Endothelial cell (in vitro differentiated cells): ENCODE results near the gene RPS4Y2. TPM values are rescaled to one million over a fixed set of nuclear protein-coding genes. Genes with fewer than 3 reads are reported as not detected.

ENCODE experiments used
- DNase-seq: peaks from one replicate; pipeline ENCODE4 v3.0.0; 2021; ENCODE audit warnings: low spot score
- H3K27ac Mint-ChIP-seq: one replicate; pipeline ENCODE4 v1.8.0; 2021; ENCODE audit warnings: mixed read lengths, inconsistent platforms; ENCODE audit not compliant: unreplicated experiment
- H3K27me3 Mint-ChIP-seq: one replicate; pipeline ENCODE4 v1.8.0; 2021; ENCODE audit warnings: mild to moderate bottlenecking, moderate library complexity, mixed read lengths, inconsistent platforms; ENCODE audit not compliant: unreplicated experiment
- H3K36me3 Mint-ChIP-seq: one replicate; pipeline ENCODE4 v1.8.0; 2021; ENCODE audit warnings: mild to moderate bottlenecking, low read depth, mixed read lengths, inconsistent platforms; ENCODE audit not compliant: unreplicated experiment
- H3K4me1 Mint-ChIP-seq: one replicate; pipeline ENCODE4 v1.8.0; 2021; ENCODE audit warnings: mild to moderate bottlenecking, mixed read lengths, inconsistent platforms; ENCODE audit not compliant: unreplicated experiment
- H3K4me3 Mint-ChIP-seq: one replicate; pipeline ENCODE4 v1.8.0; 2021; ENCODE audit warnings: mild to moderate bottlenecking, mixed read lengths, inconsistent platforms; ENCODE audit not compliant: unreplicated experiment
- H3K9me3 Mint-ChIP-seq: one replicate; pipeline ENCODE4 v1.8.0; 2021; ENCODE audit warnings: mixed read lengths, inconsistent platforms; ENCODE audit not compliant: unreplicated experiment
- total RNA-seq: library from RNA; stranded (reverse); fragmentation: NEBNext Ultra II Directional; extraction: Animal tissue kit (Norgen Biotek cat#: 25700); gene quantifications from one replicate; pipeline ENCODE4 v1.2.1, GENCODE V29; 2021; ENCODE audit not compliant: unreplicated experiment
- TF ChIP-seq, protein P1 (sequence below): fragments of 200-600 bp; sonication (generic); IDR thresholded peaks from one replicate; pipeline ENCODE4 v1.5.0; 2021; ENCODE audit warnings: antibody characterized with exemption; ENCODE audit not compliant: unreplicated experiment

RPS4Y2 gene
- total RNA-seq, 1 donor from 2014 or later: not detected

DNA sequence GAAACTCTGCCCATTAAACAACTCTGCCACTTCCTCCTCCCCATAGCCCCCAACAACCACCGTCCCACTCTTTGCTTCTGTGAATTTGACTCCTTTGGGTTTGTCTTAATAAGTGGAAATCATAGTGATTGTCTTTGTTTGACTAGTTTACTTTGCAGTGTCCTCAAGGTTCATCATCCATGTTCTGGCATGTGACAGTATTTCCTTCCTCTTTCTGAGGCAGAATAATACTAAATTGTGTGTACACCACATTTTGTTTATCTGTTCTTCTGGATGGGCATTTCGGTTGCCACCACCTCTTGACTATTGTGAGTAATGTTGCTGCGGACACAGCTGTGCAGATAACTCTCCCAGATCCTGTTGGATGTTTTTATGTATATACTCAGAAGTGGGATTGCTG, 14.8 kb downstream of the RPS4Y2 start:
- no peak overlapping the region for H3K4me3 Mint-ChIP-seq
- TF ChIP-seq, protein P1, sequence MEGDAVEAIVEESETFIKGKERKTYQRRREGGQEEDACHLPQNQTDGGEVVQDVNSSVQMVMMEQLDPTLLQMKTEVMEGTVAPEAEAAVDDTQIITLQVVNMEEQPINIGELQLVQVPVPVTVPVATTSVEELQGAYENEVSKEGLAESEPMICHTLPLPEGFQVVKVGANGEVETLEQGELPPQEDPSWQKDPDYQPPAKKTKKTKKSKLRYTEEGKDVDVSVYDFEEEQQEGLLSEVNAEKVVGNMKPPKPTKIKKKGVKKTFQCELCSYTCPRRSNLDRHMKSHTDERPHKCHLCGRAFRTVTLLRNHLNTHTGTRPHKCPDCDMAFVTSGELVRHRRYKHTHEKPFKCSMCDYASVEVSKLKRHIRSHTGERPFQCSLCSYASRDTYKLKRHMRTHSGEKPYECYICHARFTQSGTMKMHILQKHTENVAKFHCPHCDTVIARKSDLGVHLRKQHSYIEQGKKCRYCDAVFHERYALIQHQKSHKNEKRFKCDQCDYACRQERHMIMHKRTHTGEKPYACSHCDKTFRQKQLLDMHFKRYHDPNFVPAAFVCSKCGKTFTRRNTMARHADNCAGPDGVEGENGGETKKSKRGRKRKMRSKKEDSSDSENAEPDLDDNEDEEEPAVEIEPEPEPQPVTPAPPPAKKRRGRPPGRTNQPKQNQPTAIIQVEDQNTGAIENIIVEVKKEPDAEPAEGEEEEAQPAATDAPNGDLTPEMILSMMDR: no peak
- peaks cover 5% of the 10 kb centered on the region for H3K36me3 Mint-ChIP-seq
- H3K4me1 Mint-ChIP-seq: no peaks in the 10 kb centered on the region
- H3K9me3 Mint-ChIP-seq: peaks cover 13% of the 10 kb centered on the region
- no peak overlapping the region for H3K27ac Mint-ChIP-seq
- DNase-seq: no peak
- H3K27me3 Mint-ChIP-seq: peaks cover 6% of the 10 kb centered on the region

- Mint-ChIP-seq H3K27me3 (peaks cover 3% of the 10 kb centered on the region), H3K4me3 (no peak overlapping the region), H3K9me3 (peaks cover 12% of the 10 kb centered on the region), H3K27ac (no peak overlapping the region), H3K4me1 (no peaks in the 10 kb centered on the region), H3K36me3 (peaks cover 5% of the 10 kb centered on the region)
- TF ChIP-seq, protein P1: no peak
- no peak for DNase-seq
Measured at GRCh38 chrY:20776104-20776503, 20.2 kb downstream of the RPS4Y2 start.

DNA sequence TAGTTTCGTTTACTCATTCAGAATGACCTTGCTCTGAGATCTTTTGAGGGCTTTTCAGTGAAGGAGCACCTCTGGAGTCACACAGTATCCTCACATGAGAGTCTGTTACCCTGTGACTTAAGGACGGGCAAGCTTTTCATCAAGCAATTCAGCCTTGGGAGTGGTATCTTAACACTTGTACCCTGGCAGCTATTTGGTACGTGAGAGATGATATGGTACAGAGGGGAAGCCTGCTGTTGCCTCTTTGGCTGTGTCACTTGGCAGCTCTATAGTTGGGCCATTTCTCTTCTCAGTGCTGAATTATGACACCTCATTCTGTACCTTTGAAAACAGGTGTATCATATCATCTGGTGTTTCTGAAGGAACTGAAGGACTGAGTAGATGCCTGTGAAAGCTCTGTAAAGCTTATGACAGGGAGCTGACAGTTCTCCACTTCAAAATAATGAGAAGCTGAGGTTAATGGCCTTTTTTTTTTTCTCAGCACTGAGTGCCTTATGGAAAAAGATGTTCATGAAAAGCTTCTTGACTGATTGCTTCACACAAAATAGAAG, 24.3 kb downstream of the RPS4Y2 start:
- no peaks in the 10 kb centered on the region for H3K36me3 Mint-ChIP-seq
- H3K27me3 Mint-ChIP-seq: no peaks in the 10 kb centered on the region
- no peak overlapping the region for H3K27ac Mint-ChIP-seq
- DNase-seq: no peak
- peaks cover 7% of the 10 kb centered on the region for H3K9me3 Mint-ChIP-seq
- H3K4me1 Mint-ChIP-seq: no peaks in the 10 kb centered on the region
- TF ChIP-seq, protein P1: no peak
- H3K4me3 Mint-ChIP-seq: no peak overlapping the region

DNA sequence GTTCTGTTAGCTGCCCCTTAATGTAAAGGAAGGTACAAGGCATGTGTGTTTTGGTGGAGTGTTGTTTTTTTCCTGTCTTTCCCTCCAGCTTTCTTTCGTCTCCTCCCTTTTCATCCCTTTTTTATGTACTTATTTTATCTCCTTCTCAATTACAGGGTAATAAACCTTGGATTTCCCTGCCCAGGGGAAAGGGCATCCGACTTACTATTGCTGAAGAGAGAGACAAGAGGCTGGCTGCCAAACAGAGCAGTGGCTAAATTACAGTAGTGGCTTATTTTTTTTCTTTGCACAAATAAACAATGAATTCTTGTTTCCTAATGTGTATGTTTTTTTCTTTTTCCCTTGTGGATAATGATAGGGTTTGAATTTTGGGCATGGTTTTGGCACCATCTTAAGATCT, 24.9 kb downstream of the RPS4Y2 start:
- DNase-seq: no peak
- no peaks in the 10 kb centered on the region for H3K27me3 Mint-ChIP-seq
- H3K4me1 Mint-ChIP-seq: no peaks in the 10 kb centered on the region
- no peaks in the 10 kb centered on the region for H3K36me3 Mint-ChIP-seq
- H3K9me3 Mint-ChIP-seq: peaks cover 7% of the 10 kb centered on the region
- TF ChIP-seq, protein P1: no peak
- H3K27ac Mint-ChIP-seq: no peak overlapping the region
- H3K4me3 Mint-ChIP-seq: no peak overlapping the region

DNA sequence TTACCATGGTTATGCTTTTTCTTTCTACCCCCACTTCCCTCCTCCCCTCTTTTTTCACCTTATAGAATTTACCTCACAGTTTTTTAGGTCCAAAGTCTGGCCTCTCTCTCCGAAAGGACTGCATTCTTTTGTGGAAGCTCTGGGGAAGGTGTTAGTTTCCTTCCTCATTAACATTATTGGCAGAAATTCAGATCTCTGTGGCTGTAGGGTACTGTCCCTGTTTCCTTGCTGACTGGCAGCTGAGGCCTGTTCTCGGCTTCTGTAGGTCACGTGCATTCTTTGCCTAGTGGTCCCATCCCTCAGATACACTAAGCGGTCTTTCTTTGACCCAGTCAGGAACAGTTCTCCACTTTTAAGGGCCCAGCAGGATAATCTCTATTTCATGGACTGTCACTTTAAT, 25.5 kb downstream of the RPS4Y2 start:
- H3K27ac Mint-ChIP-seq: no peak overlapping the region
- H3K27me3 Mint-ChIP-seq: no peaks in the 10 kb centered on the region
- H3K9me3 Mint-ChIP-seq: peaks cover 3% of the 10 kb centered on the region
- no peak overlapping the region for H3K4me3 Mint-ChIP-seq
- TF ChIP-seq, protein P1: no peak
- H3K4me1 Mint-ChIP-seq: no peaks in the 10 kb centered on the region
- H3K36me3 Mint-ChIP-seq: no peaks in the 10 kb centered on the region
- DNase-seq: no peak
